Measurements from ENCODE around the gene TRIP12.
"Not testable (repeated sequence)": the region's sequence is repeated elsewhere in the genome, so short reads cannot be mapped to it uniquely, and the experiment has no call there.

Gene TRIP12

GRCh38 chr2:229903037-229903436 is 18.8 kb downstream of the TRIP12 start:
- Mint-ChIP-seq H3K4me3 (no peak overlapping the region), H3K27ac (no peak overlapping the region), H3K4me1 (ENCODE audit: low read depth) (peaks cover 69% of the 10 kb centered on the region), H3K27me3 (no peaks in the 10 kb centered on the region), H3K36me3 (ENCODE audit: low read depth) (peaks cover 77% of the 10 kb centered on the region), H3K9me3 (no peaks in the 10 kb centered on the region)
- DNase-seq, result no peak

GRCh38 chr2:229901819-229902218 is 20.0 kb downstream of the TRIP12 start:
- Mint-ChIP-seq H3K27ac (no peak overlapping the region), H3K36me3 (ENCODE audit: low read depth) (peaks cover 76% of the 10 kb centered on the region), H3K4me3 (no peak overlapping the region), H3K4me1 (ENCODE audit: low read depth) (peaks cover 70% of the 10 kb centered on the region), H3K27me3 (no peaks in the 10 kb centered on the region), H3K9me3 (no peaks in the 10 kb centered on the region)
- DNase-seq, result no peak

GRCh38 chr2:229900514-229900913 is 21.3 kb downstream of the TRIP12 start:
- Mint-ChIP-seq H3K27ac (peak overlapping the region; percentile 30), H3K36me3 (ENCODE audit: low read depth) (peaks cover 72% of the 10 kb centered on the region), H3K4me1 (ENCODE audit: low read depth) (peaks cover 72% of the 10 kb centered on the region), H3K4me3 (peak overlapping the region; percentile 31)
- not testable (repeated sequence) for H3K27me3 Mint-ChIP-seq, H3K9me3 Mint-ChIP-seq, DNase-seq

- Mint-ChIP-seq H3K27ac (peak overlapping the region; percentile 30), H3K27me3 (no peaks in the 10 kb centered on the region), H3K4me3 (no peak overlapping the region), H3K36me3 (ENCODE audit: low read depth) (peaks cover 67% of the 10 kb centered on the region), H3K4me1 (ENCODE audit: low read depth) (peaks cover 69% of the 10 kb centered on the region), H3K9me3 (no peaks in the 10 kb centered on the region)
- no peak for DNase-seq
These were observed 21.8 kb downstream of the TRIP12 start for GRCh38 chr2:229900012-229900411.

- H3K4me1 Mint-ChIP-seq (ENCODE audit: low read depth), result peaks cover 70% of the 10 kb centered on the region
- H3K36me3 Mint-ChIP-seq (ENCODE audit: low read depth), result peaks cover 65% of the 10 kb centered on the region
- H3K27ac Mint-ChIP-seq, result peak overlapping the region; percentile 30
- no peaks in the 10 kb centered on the region for H3K9me3 Mint-ChIP-seq
- no peak for DNase-seq
- no peak overlapping the region for H3K4me3 Mint-ChIP-seq
- H3K27me3 Mint-ChIP-seq, result no peaks in the 10 kb centered on the region
These were observed 22.2 kb downstream of the TRIP12 start for GRCh38 chr2:229899604-229900003.

- H3K36me3 Mint-ChIP-seq (ENCODE audit: low read depth), result peaks cover 70% of the 10 kb centered on the region
- no peak overlapping the region for H3K4me3 Mint-ChIP-seq
- H3K27me3 Mint-ChIP-seq, result no peaks in the 10 kb centered on the region
- DNase-seq, result no peak
- H3K4me1 Mint-ChIP-seq (ENCODE audit: low read depth), result peaks cover 72% of the 10 kb centered on the region
- H3K27ac Mint-ChIP-seq, result peak overlapping the region; percentile 12
- H3K9me3 Mint-ChIP-seq, result no peaks in the 10 kb centered on the region
These were observed 25.0 kb downstream of the TRIP12 start for GRCh38 chr2:229896857-229897256.

GRCh38 chr2:229889023-229889422 is 32.8 kb downstream of the TRIP12 start:
- peaks cover 66% of the 10 kb centered on the region for H3K4me1 Mint-ChIP-seq (ENCODE audit: low read depth)
- DNase-seq, result no peak
- H3K9me3 Mint-ChIP-seq, result no peaks in the 10 kb centered on the region
- H3K27ac Mint-ChIP-seq, result no peak overlapping the region
- no peaks in the 10 kb centered on the region for H3K27me3 Mint-ChIP-seq
- H3K36me3 Mint-ChIP-seq (ENCODE audit: low read depth), result peaks cover 76% of the 10 kb centered on the region
- no peak overlapping the region for H3K4me3 Mint-ChIP-seq

- Mint-ChIP-seq H3K4me1 (ENCODE audit: low read depth) (peaks cover 63% of the 10 kb centered on the region), H3K4me3 (no peak overlapping the region), H3K36me3 (ENCODE audit: low read depth) (peaks cover 71% of the 10 kb centered on the region), H3K27ac (peak overlapping the region; percentile 63), H3K9me3 (no peaks in the 10 kb centered on the region), H3K27me3 (no peaks in the 10 kb centered on the region)
- DNase-seq, result no peak
These were observed 33.8 kb downstream of the TRIP12 start for GRCh38 chr2:229888031-229888430.

GRCh38 chr2:229887441-229887840 is 34.4 kb downstream of the TRIP12 start:
- Mint-ChIP-seq H3K9me3 (no peaks in the 10 kb centered on the region), H3K27ac (peak overlapping the region; percentile 15), H3K27me3 (no peaks in the 10 kb centered on the region), H3K4me3 (no peak overlapping the region), H3K36me3 (ENCODE audit: low read depth) (peaks cover 71% of the 10 kb centered on the region), H3K4me1 (ENCODE audit: low read depth) (peaks cover 65% of the 10 kb centered on the region)
- no peak for DNase-seq

- H3K27me3 Mint-ChIP-seq, result no peaks in the 10 kb centered on the region
- DNase-seq, result no peak
- H3K4me1 Mint-ChIP-seq (ENCODE audit: low read depth), result peaks cover 61% of the 10 kb centered on the region
- H3K9me3 Mint-ChIP-seq, result no peaks in the 10 kb centered on the region
- H3K36me3 Mint-ChIP-seq (ENCODE audit: low read depth), result peaks cover 61% of the 10 kb centered on the region
- no peak overlapping the region for H3K4me3 Mint-ChIP-seq
- peak overlapping the region; percentile 47 for H3K27ac Mint-ChIP-seq
These were observed 36.8 kb downstream of the TRIP12 start for GRCh38 chr2:229884775-229885699.

GRCh38 chr2:229882583-229882982 is 39.2 kb downstream of the TRIP12 start:
- Mint-ChIP-seq H3K27me3 (no peaks in the 10 kb centered on the region), H3K9me3 (no peaks in the 10 kb centered on the region), H3K4me1 (ENCODE audit: low read depth) (peaks cover 46% of the 10 kb centered on the region), H3K36me3 (ENCODE audit: low read depth) (peaks cover 72% of the 10 kb centered on the region), H3K27ac (peak overlapping the region; percentile 30), H3K4me3 (no peak overlapping the region)
- no peak for DNase-seq

- Mint-ChIP-seq H3K9me3 (no peaks in the 10 kb centered on the region), H3K4me1 (ENCODE audit: low read depth) (peaks cover 44% of the 10 kb centered on the region), H3K27me3 (no peaks in the 10 kb centered on the region), H3K36me3 (ENCODE audit: low read depth) (peaks cover 74% of the 10 kb centered on the region), H3K27ac (peak overlapping the region; percentile 22), H3K4me3 (no peak overlapping the region)
- DNase-seq, result no peak
These were observed 40.8 kb downstream of the TRIP12 start for GRCh38 chr2:229880892-229881586.

GRCh38 chr2:229879191-229879950 is 42.4 kb downstream of the TRIP12 start:
- DNase-seq, result no peak
- Mint-ChIP-seq H3K9me3 (no peaks in the 10 kb centered on the region), H3K4me3 (no peak overlapping the region), H3K36me3 (ENCODE audit: low read depth) (peaks cover 74% of the 10 kb centered on the region), H3K27me3 (no peaks in the 10 kb centered on the region), H3K4me1 (ENCODE audit: low read depth) (peaks cover 40% of the 10 kb centered on the region), H3K27ac (no peak overlapping the region)

GRCh38 chr2:229875549-229875948 is 46.3 kb downstream of the TRIP12 start:
- Mint-ChIP-seq H3K27ac (no peak overlapping the region), H3K36me3 (ENCODE audit: low read depth) (peaks cover 84% of the 10 kb centered on the region), H3K4me3 (no peak overlapping the region), H3K4me1 (ENCODE audit: low read depth) (peaks cover 40% of the 10 kb centered on the region), H3K27me3 (no peaks in the 10 kb centered on the region), H3K9me3 (no peaks in the 10 kb centered on the region)
- DNase-seq, result no peak
